Measurements from ENCODE around the gene ECHS1. TPM values are rescaled to one million over a fixed set of nuclear protein-coding genes. Genes with fewer than 3 reads are reported as not detected.
A peak's percentile ranks its signal among the peaks of the same experiment; 100 is the strongest.

Gene ECHS1
- total and polyA plus RNA-seq, 8 donors = 71.0 to 87.1 (median 76.7) TPM

DNA sequence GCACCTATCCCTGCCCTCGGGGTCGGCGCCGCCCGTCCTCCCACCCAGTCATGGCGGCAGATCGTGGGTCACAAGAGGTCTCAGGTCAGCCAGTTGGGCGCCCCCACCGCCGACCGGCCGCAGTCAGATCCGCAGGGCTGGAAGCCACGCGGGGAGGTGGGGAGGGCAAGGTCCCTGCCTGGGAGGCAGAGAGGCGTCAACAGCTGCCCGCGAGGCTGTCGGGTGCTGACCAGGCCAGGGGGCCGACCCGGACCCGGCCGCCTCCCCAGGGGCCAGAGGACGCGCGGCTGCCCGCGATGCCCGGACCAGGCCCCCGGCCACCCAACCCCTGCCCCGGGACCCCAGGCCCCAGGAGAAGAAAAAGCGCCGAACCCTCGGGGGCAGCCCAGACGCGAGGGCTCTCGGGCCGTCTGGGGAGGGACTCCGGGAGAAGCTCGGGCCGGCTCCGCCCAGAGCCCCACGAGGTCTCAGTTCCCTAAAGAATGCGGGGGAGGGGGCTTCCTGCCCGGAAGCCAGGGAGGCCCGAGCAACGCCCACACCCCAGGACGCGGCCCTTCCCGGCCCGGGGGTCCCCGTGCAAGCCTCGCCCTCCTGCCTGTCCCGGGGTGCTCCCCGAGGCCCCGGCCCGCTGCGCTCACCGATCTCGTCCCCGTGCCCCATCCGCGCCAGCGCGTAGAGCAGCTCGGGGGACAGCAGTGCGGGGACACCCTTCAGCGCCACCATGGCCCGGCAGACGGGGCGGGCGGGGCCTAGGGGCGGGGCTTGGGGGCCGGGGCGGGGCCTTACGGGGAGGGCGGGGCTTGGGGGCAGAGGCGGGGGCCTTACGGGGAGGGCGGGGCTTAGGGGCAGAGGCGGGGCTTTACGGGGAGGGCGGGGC is 15.6 kb downstream of the ECHS1 start, which contains the start of gene FUOM:
Gene FUOM (minus strand): TSS at position 735 of the 877 bp plus-strand sequence. CDS start 12 bp downstream, at position 723.
- intact Hi-C loops (cut with DNase I) = no loop called here
- Histone ChIP-seq H3K4me1 (peaks cover 6 to 15% of the 10 kb centered on the region in 2 donors), H3K27me3 (peaks cover 0 to 14% of the 10 kb centered on the region in 2 donors), H3K27ac (peak within 1 kb of the TSS in 1 of 2 donors; percentile 78), H3K9me3 (no peaks in the 10 kb centered on the region), H3K36me3 (peaks cover 0 to 19% of the 10 kb centered on the region in 2 donors), H3K4me3 (peak within 1 kb of the TSS; percentile 40 to 55)
- TF ChIP-seq, protein P1, sequence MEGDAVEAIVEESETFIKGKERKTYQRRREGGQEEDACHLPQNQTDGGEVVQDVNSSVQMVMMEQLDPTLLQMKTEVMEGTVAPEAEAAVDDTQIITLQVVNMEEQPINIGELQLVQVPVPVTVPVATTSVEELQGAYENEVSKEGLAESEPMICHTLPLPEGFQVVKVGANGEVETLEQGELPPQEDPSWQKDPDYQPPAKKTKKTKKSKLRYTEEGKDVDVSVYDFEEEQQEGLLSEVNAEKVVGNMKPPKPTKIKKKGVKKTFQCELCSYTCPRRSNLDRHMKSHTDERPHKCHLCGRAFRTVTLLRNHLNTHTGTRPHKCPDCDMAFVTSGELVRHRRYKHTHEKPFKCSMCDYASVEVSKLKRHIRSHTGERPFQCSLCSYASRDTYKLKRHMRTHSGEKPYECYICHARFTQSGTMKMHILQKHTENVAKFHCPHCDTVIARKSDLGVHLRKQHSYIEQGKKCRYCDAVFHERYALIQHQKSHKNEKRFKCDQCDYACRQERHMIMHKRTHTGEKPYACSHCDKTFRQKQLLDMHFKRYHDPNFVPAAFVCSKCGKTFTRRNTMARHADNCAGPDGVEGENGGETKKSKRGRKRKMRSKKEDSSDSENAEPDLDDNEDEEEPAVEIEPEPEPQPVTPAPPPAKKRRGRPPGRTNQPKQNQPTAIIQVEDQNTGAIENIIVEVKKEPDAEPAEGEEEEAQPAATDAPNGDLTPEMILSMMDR (IDR thresholded peaks at IDR 0.05) = no peak
- peak; percentile 87 for ATAC-seq
- DNase-seq = peak in 2 of 4 donors; percentile 60 to 90

DNA sequence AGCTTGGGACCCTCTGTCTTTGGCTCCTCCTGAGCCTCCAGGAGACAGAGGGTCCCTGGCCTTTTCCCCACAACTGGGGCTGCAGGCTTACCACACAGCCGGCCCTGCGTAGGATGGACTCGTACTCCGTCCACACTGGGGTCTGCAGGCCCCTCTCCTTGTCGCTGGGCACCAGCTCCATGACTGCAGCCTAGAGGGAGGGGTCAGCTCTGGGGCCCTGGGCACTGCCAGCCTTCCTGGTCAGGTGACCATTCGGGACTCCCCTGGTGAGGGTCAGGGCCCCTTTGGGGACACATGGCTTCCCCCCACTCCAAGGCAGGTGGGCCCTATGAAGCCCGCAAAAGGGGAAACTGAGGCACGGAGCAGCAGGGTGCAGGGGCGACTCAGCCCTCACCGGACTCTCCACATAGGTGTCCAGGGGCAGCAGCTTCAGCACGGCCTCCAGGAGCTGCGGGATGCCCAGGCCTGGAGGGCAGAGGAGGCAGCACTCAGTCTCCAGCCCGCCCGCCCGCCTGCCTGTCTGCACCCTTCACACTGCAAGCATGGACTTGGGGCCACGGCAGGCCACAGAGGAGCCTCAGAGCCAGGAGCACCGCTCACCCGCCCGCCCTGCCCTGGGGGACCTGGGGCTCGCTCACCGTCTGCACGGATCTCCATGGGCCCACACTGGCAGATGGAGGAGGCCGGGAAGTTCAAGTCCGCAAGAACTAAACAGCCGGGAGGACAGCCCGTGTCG is 16.4 kb downstream of the ECHS1 start:
- TF ChIP-seq, protein P1 (IDR thresholded peaks at IDR 0.05) = no peak
- Histone ChIP-seq H3K4me3 (peak overlapping the region; percentile 40 to 55), H3K27me3 (peaks cover 0 to 19% of the 10 kb centered on the region in 2 donors), H3K27ac (peak overlapping the region in 1 of 2 donors; percentile 78), H3K9me3 (no peaks in the 10 kb centered on the region), H3K36me3 (peaks cover 0 to 11% of the 10 kb centered on the region in 2 donors), H3K4me1 (peaks cover 6 to 15% of the 10 kb centered on the region in 2 donors)
- intact Hi-C loops (cut with DNase I) = no loop called here
- DNase-seq (no peak), ATAC-seq (no peak)

DNA sequence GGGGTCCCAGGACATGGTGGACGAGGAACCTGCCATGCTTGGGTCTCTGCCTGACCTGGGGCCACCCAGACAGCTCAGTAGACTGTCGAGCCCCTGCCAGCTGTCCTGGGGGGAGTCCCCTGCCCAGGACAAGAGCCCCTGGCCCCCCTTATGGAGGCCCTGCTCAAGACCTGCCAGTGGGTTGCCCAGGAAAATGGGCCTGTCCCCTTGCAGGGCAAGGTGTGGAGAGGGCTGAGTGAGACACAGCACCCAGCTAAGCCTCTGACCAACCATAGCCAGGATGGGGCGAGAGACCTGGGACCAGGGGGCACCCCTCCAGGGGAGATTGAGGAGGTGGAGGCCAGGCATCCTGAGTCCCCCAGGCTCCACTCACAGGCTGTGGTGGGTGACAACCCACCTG is 17.2 kb downstream of the ECHS1 start:
- intact Hi-C loops (cut with DNase I) = no loop called here
- Histone ChIP-seq H3K36me3 (peaks cover 0 to 10% of the 10 kb centered on the region in 2 donors), H3K27ac (no peak overlapping the region), H3K9me3 (no peaks in the 10 kb centered on the region), H3K27me3 (peaks cover 0 to 26% of the 10 kb centered on the region in 2 donors), H3K4me1 (peaks cover 6 to 15% of the 10 kb centered on the region in 2 donors), H3K4me3 (no peak overlapping the region)
- TF ChIP-seq, protein P1 (IDR thresholded peaks at IDR 0.05) = no peak
- no peak for DNase-seq
- ATAC-seq = no peak

DNA sequence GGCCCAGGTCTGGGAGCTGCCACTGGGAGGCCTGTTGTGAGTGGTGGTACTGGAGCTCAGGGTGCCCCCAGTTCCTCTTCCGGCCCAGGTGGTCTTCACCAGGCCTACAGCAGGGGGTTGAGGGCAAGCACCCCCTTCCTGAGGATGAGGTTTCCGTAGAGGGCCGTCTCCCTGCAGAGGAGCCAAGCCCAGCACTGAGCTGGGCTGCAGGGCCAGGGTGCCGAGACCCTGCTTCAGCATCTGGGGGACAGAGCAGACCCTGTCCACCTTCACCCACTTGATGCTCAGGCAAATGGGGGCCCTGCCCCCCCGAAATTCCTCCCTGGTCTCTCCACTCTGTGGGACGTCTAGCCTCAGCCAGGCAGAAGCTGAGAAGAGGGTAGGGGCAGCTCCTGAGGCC is 17.9 kb downstream of the ECHS1 start:
- DNase-seq (peak in 1 of 4 donors; percentile 54), ATAC-seq (no peak)
- no peak overlapping the region for H3K27ac ChIP-seq
- H3K4me3 ChIP-seq = no peak overlapping the region
- H3K36me3 ChIP-seq = peaks cover 0 to 10% of the 10 kb centered on the region in 2 donors
- TF ChIP-seq, protein P1 (IDR thresholded peaks at IDR 0.05) = no peak
- H3K27me3 ChIP-seq = peaks cover 0 to 33% of the 10 kb centered on the region in 2 donors
- no peaks in the 10 kb centered on the region for H3K9me3 ChIP-seq
- H3K4me1 ChIP-seq = peaks cover 6 to 15% of the 10 kb centered on the region in 2 donors
- intact Hi-C loops (cut with DNase I) = no loop called here
